Calu3 (cell line): ENCODE data around the gene ADGRG7. TPM values are rescaled to one million over a fixed set of nuclear protein-coding genes. Genes with fewer than 3 reads are reported as not detected.

ENCODE experiments used
- BruUV-seq: library from RNA; stranded (reverse); fragments of 400-500 nt; replicated peaks from 2 replicates; lab custom pipeline; 2021; lab: Mats Ljungman, UMichigan
- CTCF ChIA-PET: fragments of 300-600 bp; sonication (Branson Sonifier 250); formaldehyde crosslinking; loops from one replicate; lab custom pipeline; 2022; ENCODE audit warnings: antibody characterized with exemption; lab: Charles Lee
- DNase-seq: peaks from one replicate; pipeline ENCODE4 v3.0.0; 2022
- H3K27ac Mint-ChIP-seq: one replicate; pipeline ENCODE4 v1.8.0; 2022; ENCODE audit warnings: mixed read lengths; ENCODE audit not compliant: unreplicated experiment
- H3K27me3 Mint-ChIP-seq: one replicate; pipeline ENCODE4 v1.8.0; 2022; ENCODE audit warnings: mixed read lengths; ENCODE audit not compliant: unreplicated experiment
- H3K36me3 Mint-ChIP-seq: one replicate; pipeline ENCODE4 v1.8.0; 2022; ENCODE audit warnings: mild to moderate bottlenecking, moderate library complexity, mixed read lengths; ENCODE audit not compliant: insufficient read depth, unreplicated experiment
- H3K4me1 Mint-ChIP-seq: one replicate; pipeline ENCODE4 v1.8.0; 2022; ENCODE audit warnings: mild to moderate bottlenecking, low read depth, mixed read lengths; ENCODE audit not compliant: unreplicated experiment
- H3K4me3 Mint-ChIP-seq: one replicate; pipeline ENCODE4 v1.8.0; 2022; ENCODE audit warnings: mild to moderate bottlenecking, low read depth, moderate library complexity, mixed read lengths; ENCODE audit not compliant: unreplicated experiment
- H3K9me3 Mint-ChIP-seq: one replicate; pipeline ENCODE4 v1.8.0; 2022; ENCODE audit warnings: low read depth, mixed read lengths; ENCODE audit not compliant: unreplicated experiment
- CTCF ChIP-seq: fragments of 200-600 bp; IDR thresholded peaks from one replicate; pipeline ENCODE4 v1.8.0; 2022; ENCODE audit warnings: antibody characterized with exemption; ENCODE audit not compliant: unreplicated experiment
- intact Hi-C: fragments of 100-400 bp; cut with micrococcal nuclease; formaldehyde crosslinking; loops from one replicate; pipeline ENCODE4 v1.10.0; 2022; ENCODE audit not compliant: unreplicated experiment
- total RNA-seq: library from RNA; stranded (reverse); gene quantifications from 2 replicates; pipeline ENCODE4 v1.2.3, GENCODE V29; 2022

The ADGRG7 gene
- total RNA-seq, 1 experiment from 2014 or later = 1.2 TPM

- intact Hi-C loops = no loop called here
- no TSS peak for BruUV-seq
- Mint-ChIP-seq H3K36me3 (peaks cover 21% of the 10 kb centered on the region), H3K4me3 (no peak overlapping the region), H3K27ac (no peak overlapping the region), H3K9me3 (no peaks in the 10 kb centered on the region), H3K4me1 (no peaks in the 10 kb centered on the region), H3K27me3 (no peaks in the 10 kb centered on the region)
- no peak for DNase-seq
- no peak for TF ChIP-seq CTCF
- CTCF ChIA-PET = no interaction called here
These were observed 134.1 kb downstream of the ADGRG7 start for GRCh38 chr3:100743535-100743934.

GRCh38 chr3:100744671-100745070 is 135.3 kb downstream of the ADGRG7 start:
- CTCF ChIA-PET = no interaction called here
- no peaks in the 10 kb centered on the region for H3K9me3 Mint-ChIP-seq
- H3K36me3 Mint-ChIP-seq = peaks cover 21% of the 10 kb centered on the region
- H3K4me1 Mint-ChIP-seq = no peaks in the 10 kb centered on the region
- H3K4me3 Mint-ChIP-seq = no peak overlapping the region
- no peak overlapping the region for H3K27ac Mint-ChIP-seq
- no peaks in the 10 kb centered on the region for H3K27me3 Mint-ChIP-seq
- intact Hi-C loops = no loop called here
- no TSS peak for BruUV-seq
- no peak for TF ChIP-seq CTCF
- no peak for DNase-seq

Other genes starting within 250 kb of the ADGRG7 start
- gene TOMM70, start 208.5 kb upstream of the ADGRG7 start, total RNA-seq = 49.5 and 49.9 TPM in 2 replicates
- 1.2 and 1.8 TPM in 2 replicates for gene LNP1, start 208.1 kb upstream of the ADGRG7 start, total RNA-seq
- gene TMEM45A, start 117.0 kb upstream of the ADGRG7 start, total RNA-seq = 0.73 and 0.95 TPM in 2 replicates
- gene TFG, start 99.9 kb downstream of the ADGRG7 start, total RNA-seq = 139 and 143 TPM in 2 replicates